GM19328 (cell line): ENCODE data around the gene PARP15.
"Not testable (repeated sequence)": the region's sequence is repeated elsewhere in the genome, so short reads cannot be mapped to it uniquely, and the experiment has no call there.

ENCODE experiments used
- ATAC-seq: cut with Tn5 transposase; IDR thresholded peaks from one replicate; pipeline ENCODE4 v1.9.1; 2021; ENCODE audit warnings: mild to moderate bottlenecking, moderate library complexity; ENCODE audit not compliant: unreplicated experiment

Gene PARP15

GRCh38 chr3:122577409-122578031, at the start of gene PARP15:
Gene PARP15 (plus strand): TSS chr3:122577650. CDS start chr3:122577668, 18 bp downstream.
- ATAC-seq: no peak

DNA sequence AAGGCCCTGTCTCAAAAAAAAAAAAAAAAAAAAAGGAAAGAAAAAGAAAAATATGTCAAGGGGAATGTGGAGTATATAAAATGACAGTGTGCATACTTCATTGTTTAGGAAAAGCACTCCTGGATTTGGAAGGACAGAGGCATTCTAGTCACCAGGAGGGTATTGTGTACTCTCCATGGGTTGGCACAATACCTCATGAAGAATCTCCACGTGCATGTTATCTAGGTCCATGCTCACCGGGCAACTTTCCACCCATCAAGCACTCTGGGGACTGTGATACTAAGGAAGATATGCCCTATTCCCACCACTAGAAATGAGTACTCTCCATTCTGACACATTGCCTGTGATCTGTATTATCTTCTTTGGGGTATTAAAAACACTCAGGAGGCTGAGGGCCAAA, 47.3 kb upstream of the PARP15 start:
- no peak for ATAC-seq

DNA sequence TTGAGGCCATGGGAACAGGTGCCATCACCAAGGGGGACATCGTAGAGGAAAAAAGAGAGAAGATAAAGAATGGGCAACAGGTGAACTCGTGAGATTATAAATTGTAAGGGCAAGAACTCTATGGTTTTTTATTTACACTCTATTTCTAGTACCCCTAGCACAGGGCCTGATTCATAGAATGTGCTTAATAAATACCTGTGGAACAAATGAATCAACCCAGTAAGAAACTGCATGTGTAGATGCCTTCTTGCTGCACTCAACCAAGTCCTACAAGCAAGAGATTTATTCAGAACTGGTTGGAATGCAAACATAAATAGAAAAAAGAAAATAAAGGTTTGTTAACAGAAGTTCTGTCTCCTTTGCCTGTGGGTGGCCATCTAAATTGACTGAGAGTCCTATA, 44.0 kb upstream of the PARP15 start:
- no peak for ATAC-seq

DNA sequence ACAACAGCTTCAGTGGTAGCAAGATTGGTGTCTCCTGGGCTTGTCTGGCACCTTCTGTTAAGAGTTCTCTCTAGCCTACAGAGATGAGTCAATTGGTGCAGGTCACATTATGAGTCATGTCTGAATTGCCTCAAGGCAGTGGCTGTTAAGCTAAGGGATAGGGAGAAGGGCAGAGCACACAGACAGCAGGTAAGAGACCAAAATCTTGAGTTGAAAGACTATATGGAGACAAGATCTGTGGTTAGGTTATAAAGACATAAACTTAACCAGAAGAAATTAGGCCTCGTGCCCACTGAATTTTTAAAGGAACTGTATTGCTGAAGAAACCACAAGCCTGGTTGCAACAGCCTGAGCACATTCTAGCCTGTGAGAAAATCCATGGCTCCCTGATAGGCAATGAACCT, 43.5 kb upstream of the PARP15 start:
- ATAC-seq: peak; percentile 90

- no peak for ATAC-seq
Observed at GRCh38 chr3:122535964-122536631, 41.4 kb upstream of the PARP15 start.

- no peak for ATAC-seq
Observed at GRCh38 chr3:122536632-122537001, 40.8 kb upstream of the PARP15 start.

GRCh38 chr3:122538956-122539490, 38.4 kb upstream of the PARP15 start:
- no peak for ATAC-seq

GRCh38 chr3:122546151-122546550, 31.3 kb upstream of the PARP15 start:
- ATAC-seq: no peak

DNA sequence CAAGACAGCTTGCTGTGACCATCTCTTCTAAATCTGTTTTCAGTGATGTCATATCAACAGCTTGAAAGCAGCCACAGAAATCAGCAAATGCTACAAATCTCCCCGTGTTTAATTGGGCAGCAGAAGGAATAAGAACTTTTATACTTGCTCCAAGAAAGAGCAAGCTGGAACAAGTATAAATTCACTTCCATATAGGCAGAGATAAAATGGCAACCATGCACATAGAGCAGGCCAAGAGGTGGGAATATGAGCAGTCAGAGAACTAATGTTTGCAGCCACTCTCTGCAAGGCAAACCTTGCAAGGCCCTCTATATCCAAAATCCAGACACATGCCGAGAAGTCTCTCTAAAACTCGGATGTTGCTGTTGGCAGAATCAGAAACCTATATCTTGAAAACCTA, 29.4 kb upstream of the PARP15 start:
- ATAC-seq: no peak

- no peak for ATAC-seq
Observed at GRCh38 chr3:122548619-122549018, 28.8 kb upstream of the PARP15 start.

- ATAC-seq: no peak
Observed at GRCh38 chr3:122553171-122553570, 24.3 kb upstream of the PARP15 start.

DNA sequence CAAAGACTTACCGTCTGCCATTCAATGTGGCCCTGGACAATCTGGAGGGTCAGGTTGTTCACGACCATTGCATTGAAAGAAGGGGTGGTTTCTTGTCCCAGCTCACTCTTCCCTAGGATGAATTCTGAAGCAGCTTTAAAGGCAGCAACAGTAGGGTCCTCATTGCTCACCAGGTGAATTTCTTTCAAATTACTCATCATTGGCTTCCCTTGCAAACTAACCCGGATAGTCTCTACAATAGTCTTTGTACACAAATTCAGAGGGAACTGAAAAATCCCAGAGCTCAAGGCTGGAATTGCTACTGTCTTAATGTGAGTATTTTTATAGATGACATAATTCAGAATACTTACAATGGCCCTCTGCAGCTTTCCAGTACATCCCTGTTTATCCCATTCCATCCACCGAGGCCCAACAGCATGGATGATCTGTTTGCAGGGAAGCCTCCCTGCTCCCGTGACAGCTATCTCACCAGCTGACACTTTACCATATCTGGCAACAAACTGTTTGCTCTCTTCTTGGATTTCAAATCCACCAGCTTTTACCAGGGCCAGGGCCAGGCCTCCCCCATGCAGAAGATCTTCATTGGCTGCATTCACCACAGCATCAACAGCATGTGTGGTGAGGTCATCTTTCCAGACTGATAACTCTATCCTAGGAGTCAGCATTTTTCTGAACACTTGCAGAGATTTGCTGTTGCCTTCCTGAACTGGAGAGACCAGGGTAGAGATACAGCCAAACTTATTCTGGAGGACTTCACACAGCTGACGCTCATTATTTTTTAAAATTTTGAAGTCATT, 22.0 kb upstream of the PARP15 start:
- ATAC-seq: no peak

- ATAC-seq: no peak
Observed at GRCh38 chr3:122557356-122557755, 20.1 kb upstream of the PARP15 start.

- no peak for ATAC-seq
Observed at GRCh38 chr3:122558605-122559004, 18.8 kb upstream of the PARP15 start.

DNA sequence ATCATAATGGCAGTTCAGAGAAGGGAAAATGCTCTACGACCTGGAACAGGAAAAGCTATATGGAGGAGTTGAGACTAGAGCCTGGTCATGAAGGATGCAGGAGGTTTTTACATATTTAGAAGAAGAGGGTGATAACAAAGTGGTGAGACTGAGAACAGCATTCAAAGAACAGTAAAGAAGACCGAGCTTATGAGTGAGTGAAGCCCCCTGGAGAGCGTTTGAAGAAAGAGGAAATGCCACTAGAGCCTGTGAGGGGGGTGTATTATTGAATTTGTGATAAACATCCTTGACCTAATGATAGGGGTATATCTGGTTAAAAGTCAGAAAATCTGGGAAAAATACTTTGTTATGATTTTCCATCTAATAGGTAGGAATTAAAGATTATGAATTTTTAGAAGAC, 17.5 kb upstream of the PARP15 start:
- ATAC-seq: no peak

DNA sequence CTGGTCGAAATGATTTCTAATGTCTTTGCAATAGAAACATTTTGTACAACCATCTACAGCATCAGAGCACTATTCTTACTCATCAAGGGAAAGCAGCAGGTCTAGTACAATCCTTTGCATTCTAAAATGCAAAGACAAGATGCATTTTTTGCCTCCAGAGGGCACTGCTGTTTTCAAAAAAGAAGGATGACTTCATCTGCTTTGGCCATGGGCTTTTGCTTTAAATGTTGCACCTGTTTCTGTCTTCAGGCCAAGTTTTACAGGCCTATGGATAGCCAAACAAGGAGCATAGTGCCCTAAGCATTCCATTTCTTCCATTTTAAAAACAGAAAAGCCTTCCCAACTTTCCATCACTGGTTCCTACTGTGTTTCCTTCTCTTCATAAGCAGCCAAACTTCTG, 16.8 kb upstream of the PARP15 start:
- ATAC-seq: no peak

GRCh38 chr3:122562923-122563716, 14.3 kb upstream of the PARP15 start:
- no peak for ATAC-seq

DNA sequence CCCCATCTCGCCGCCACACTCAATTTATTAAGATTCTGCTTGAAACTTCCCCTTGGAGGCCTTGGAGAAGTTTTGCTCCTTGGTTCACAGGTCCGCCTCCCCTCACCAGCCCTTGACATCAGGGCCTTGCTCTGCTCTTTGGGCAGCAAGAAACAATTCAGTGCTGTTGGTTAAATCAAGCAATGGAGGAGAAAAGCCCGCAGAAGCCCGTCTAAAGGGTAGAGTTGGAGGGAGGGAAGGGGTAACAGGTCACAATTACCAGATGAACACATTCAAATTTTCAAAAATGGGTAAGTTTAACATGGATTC, 13.8 kb upstream of the PARP15 start:
- no peak for ATAC-seq

DNA sequence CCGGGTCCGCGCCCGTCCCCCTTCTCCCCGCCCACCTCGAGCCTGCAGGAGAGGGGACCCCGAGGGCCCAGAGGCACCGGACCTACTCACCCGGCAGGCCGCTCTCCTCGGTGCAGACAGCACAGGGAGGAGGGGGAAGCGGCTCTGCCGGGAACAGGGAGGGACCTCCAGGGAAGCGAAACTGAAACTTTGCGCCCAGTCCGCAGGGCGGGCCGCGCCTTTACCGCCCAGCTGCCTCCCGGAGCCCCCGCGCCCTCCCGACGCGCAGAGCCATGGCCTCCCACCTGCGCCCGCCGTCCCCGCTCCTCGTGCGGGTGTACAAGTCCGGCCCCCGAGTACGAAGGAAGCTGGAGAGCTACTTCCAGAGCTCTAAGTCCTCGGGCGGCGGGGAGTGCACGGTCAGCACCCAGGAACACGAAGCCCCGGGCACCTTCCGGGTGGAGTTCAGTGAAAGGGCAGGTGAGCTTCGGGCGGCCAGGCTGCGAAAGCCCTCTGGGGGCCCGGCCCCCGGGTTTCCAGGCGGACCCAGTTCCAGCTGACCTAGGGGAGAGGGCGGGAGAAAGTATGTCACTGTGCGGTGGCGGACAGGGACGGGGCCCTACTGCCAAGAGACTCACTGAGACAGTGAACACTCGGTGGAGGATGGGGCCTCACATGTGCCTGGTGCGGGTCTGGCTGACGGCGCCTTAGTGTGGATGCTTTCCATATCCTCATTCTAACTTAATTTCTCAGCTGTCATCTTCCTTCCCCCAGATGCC, 13.1 kb upstream of the PARP15 start, which contains the start of the genes DTX3L and PARP9:
DTX3L (plus strand) TSS at position 184 of the 758 bp plus-strand sequence; CDS start at position 273, 89 bp downstream.
PARP9 (minus strand) TSS at position 146 of the 758 bp plus-strand sequence. CDS start 4,680 bp downstream, outside the sequence.
- peak; percentile 67 for ATAC-seq

DNA sequence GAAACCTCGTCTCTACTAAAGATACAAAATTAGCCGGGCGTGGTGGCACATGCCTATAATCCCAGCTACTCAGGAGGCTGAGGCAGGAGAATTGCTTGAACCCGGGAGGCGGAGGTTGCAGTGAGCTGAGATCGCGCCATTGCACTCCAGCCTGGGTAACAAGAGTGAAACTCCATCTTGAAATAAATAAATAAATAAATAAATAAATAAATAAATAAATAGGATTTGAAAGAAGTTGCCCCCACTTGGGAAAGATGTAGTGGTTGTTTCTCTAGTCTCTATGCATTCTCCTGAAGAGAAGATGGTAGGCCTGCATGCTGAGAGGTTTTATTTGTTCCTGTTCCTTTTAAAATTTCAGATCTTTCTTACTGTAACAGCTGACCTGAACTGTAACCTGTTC, 9.3 kb upstream of the PARP15 start:
- not testable (repeated sequence) for ATAC-seq
